GM18858 (cell line): ENCODE results near the gene KIF5A.

Source experiments
- ATAC-seq: cut with Tn5 transposase; IDR thresholded peaks from one replicate; pipeline ENCODE4 v1.9.1; 2021; ENCODE audit not compliant: unreplicated experiment

The KIF5A gene

DNA sequence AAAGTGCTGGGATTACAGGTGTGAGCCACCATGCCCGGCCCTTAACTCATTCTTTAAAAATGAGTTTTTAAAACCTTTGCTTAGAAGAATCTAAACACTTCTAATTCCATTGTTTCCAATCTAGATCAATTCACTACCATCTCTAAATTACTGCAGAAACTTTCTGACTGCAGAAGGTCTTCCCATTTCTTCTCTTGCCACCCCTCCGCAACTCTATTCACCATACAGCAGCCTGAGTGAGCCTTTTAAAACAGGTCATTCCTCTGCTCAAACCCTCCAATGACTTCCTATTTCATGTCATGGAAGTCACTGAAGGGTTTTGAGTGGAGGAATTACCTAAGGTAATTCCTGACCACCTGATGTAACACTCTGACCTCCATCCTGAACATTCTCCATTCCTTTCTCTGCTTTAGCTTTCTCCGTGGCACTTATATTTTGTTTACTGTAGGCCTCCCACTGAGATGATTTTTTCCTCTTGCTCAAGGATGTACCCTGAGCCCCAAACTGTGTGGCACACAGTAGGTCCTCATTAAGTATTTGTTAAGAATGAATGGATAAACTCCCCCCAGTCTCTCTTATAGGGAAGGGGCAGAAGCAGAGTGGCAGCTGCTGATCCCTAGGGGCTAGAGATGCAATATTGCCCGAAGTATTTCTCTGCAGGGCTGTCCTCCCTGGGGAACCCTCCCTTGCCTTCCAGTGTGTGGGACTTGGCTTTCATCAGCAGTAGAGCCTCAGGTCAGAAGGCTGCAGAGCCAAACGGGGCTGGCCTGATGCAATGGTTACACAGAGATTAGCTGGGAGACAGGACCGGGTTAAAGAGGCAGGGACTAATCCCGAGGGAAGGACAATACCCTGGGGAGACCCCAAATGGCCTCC is 30.7 kb upstream of the KIF5A start:
- ATAC-seq = no peak

DNA sequence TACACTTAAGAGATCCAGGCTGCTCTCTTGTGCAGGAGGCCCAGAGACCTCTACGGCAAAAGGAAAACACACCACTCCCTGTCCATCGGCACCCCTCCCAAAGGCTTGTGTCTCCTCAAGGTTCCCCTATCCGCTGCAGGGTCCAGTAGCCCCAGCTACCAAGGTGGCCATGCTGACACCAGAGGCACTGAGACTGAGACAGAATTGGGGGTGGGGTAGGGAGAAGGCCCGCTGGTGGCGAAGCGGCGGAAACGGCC is 30.1 kb upstream of the KIF5A start:
- ATAC-seq = no peak

DNA sequence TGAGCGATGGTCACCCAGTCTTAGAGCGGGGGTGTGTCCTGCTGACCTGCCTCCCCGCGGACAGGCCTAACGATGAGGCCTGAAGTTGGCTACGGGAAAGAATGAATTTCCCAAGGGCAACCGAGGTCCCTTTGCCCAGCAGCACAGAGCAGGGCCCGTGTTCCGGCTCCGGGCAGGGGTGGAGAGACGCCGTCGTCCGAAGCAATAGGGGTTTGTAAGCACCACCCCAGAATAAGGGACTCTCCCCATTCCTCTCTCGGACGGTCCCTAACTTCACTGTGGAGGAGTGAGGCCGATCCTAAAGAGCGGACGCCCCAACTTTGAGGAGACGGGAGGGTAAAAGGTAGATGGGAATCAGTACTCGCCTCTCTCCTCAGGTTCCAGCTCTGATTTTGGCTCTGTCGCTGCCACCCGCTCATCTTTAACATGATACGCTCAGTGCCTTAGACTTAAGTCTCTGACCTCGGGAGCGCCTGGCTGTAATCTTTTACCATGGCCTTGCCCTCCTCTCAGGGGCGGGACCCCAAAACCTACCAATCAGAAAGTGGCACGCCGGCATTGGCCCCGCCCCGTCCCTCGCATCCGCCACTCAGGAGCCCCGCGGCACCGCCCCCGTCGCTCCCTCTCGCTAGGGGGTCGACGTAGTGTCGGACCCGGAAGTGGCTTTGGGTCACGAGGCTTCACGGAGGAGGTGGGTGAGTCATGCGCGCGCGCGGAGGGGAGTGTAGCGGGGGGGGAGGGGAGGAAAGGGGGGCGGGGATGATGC is 29.6 kb upstream of the KIF5A start, which contains the start of gene DDIT3:
DDIT3 (minus strand) TSS at position 462 of the 766 bp plus-strand sequence. CDS start 3,108 bp downstream, outside the sequence.
- ATAC-seq = peak; percentile 54

DNA sequence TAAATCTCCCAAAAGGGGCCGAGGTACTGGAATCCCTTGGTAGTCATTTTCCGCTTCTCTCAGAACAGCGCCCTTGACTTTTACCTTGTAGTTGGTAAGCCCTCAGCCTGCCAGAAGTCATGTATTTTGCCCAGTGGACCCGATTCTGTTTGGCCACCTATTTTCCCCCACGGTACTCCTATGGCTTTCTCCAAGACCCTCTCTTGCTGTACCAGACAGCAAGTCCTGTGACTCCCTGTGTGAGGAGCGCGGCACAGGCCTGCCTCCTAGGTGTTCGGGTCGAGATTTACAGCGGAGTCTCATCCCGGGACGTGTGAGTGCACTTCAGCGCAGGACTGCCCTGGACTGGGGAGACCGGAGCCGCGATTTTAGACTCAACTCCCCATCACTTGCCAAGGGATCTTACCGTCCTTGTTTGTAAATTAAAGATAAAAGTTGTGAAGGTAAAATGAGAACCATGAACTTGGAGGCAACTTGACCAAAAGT is 28.3 kb upstream of the KIF5A start:
- no peak for ATAC-seq

DNA sequence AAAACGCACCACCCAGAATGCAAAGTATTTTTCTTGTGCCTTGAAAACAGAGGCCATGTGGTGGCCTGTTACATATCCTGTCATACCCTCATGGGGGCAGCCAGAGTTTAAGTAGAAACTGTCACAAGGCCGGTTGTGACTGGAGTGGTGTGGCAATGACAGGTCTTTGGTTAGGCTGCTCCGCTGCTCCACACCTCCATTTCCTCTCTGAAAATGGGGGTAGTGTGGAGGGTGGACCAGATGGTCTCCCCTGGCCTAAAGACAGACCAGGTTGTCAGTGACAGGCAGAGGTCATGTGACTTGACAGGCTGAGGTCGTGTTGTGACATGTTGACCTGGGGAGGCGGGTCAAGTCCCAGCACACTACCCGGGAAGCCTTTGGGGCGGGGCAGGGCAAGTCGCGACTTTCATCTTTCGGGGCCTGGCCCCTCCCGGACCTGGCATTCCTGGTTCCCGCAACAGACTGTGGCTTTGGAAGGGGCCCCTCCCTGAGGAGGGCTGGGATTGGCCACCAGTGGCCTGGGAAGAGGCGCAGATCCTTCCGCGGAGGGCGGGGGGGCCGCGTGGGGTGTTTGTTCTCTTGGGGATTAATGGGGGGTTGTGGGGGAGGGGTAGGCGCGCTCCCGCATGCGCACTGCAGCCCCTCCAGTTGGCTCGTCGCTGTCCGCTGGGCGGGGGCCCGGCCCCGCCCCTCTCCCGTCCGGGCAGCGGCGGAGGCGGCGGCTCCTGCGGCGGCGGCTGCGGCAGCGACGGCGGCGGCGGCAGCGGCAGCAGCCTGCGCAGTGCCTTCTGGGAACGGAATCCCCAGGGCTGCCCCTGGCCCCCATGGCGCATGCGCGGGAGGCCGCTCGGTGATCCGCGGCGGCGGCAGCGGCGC is 27.6 kb upstream of the KIF5A start, which contains the start of gene MBD6:
MBD6 (plus strand) TSS at position 814 of the 876 bp plus-strand sequence. CDS start 1,480 bp downstream, outside the sequence.
- peak; percentile 31 for ATAC-seq

DNA sequence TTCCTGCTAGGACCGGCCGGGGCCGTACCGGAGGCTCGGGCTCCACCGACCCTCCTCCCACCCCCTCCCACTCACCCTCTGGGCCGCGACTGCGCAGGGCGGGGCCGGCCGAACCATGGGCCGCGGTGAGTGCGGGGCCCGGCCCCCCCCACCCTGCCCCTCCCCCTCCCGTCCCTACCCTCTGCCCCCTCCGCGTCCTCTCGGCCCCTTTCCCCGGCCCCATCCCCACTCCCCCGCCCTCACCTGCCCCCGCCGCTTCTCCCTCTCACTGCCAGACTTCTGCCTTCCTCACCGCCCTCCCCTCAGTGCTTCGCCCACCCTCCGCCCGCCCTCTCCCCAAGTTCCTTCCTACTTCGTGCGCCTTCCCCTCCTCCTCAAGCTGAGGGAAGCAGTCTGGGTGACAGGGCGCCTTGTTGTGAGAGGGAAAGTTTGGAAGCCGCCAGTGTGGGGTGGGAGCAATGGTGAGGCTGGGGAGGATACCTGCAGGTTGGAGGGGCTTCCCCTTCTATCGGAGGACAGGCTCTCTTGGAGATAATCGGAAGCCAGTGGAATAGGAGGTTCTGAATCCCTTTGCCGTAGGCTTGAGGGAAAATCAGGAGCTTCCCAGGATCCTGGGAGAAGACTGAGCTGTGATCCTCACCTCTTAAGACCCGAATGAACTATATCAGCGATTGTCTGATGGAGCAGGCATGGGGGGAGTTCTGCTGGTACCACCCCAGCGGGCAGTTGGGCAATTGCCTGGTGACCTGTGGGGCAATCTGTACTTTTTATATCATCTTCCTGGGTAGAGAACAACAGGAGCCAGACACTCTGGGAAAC is 26.7 kb upstream of the KIF5A start:
- ATAC-seq = no peak

DNA sequence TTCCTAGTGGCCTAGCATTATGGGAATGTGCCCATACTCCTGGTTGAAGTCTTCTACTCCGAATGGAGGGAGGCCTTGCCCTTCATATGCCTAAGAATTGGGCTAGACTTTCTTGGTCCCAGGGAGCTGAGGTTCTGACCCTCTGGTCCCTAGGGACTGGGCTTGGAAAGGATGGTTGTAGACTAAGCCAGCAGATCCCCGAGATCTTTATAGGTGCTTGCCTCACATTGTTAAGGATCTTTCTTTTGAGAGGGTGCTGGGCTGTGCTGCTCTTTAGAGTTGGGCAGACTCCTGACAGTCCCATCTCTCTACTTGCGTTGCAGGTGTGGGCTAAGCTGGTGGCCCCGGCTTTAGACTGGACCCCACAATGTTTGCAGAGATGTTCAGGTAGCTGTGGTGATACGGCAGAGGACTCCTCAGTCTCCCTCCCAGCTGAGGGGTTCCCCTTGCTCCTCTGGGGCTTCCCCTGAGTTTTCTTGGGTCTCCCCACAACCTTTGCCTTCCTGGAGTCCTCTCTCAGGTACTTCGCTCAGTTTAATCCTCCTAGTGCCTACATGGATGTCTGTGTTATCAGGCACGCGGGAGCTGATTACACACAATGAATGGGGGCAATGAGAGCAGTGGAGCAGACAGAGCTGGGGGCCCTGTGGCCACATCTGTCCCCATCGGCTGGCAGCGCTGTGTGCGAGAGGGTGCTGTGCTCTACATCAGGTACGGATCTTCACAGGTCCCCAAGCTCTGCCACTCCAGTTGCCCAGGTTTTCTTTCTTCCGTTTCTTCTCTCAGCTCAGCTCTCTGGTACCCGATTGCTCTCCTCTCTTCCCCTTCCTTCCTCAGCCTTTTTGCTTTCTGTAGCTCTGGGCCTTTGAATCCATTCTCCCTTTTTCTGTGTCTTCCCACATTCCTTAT is 25.9 kb upstream of the KIF5A start:
- ATAC-seq = no peak

DNA sequence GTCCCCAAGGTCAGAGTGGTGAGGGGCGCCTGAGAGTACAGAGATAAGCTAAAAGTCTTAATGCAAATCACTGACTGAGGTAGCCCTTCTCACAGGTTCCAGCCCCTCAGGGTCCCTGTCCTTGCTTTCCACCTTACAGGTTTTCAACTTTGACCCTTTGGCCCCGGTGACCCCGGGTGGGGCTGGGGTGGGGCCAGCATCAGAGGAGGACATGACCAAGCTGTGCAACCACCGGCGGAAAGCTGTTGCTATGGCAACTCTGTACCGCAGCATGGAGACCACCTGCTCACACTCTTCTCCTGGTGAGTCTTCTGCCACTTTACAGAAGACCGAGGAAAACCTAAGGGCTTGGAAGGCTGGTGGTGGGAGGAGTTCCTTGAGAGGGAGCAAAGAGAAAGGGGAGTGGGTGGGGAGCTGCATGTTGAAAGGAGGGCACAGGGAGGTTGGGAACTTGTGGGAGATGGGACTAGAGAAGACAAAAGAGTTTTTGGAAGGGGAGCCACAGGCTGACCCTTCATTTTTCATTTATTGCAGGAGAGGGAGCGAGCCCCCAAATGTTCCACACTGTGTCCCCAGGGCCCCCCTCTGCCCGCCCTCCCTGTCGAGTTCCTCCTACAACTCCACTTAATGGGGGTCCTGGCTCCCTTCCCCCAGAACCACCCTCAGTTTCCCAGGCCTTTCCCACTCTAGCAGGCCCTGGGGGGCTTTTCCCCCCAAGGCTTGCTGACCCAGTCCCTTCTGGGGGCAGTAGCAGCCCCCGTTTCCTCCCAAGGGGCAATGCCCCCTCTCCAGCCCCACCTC is 24.8 kb upstream of the KIF5A start:
- no peak for ATAC-seq

DNA sequence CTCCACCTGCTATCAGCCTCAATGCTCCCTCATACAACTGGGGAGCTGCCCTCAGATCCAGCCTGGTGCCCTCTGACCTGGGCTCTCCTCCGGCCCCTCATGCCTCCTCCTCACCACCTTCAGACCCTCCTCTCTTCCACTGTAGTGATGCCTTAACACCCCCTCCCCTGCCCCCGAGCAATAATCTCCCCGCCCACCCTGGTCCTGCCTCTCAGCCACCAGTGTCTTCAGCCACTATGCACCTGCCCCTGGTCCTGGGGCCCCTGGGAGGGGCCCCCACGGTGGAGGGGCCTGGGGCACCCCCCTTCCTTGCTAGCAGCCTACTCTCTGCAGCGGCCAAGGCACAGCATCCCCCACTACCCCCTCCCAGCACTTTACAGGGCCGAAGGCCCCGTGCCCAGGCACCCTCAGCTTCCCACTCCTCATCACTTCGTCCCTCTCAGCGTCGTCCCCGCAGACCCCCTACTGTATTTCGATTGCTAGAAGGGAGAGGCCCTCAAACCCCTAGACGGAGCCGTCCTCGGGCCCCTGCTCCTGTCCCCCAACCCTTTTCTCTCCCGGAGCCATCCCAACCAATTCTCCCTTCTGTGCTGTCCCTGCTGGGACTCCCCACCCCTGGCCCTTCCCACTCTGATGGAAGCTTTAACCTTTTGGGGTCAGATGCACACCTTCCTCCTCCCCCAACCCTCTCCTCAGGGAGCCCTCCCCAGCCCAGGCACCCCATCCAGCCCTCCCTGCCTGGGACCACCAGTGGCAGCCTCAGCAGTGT is 24.0 kb upstream of the KIF5A start:
- ATAC-seq = no peak

DNA sequence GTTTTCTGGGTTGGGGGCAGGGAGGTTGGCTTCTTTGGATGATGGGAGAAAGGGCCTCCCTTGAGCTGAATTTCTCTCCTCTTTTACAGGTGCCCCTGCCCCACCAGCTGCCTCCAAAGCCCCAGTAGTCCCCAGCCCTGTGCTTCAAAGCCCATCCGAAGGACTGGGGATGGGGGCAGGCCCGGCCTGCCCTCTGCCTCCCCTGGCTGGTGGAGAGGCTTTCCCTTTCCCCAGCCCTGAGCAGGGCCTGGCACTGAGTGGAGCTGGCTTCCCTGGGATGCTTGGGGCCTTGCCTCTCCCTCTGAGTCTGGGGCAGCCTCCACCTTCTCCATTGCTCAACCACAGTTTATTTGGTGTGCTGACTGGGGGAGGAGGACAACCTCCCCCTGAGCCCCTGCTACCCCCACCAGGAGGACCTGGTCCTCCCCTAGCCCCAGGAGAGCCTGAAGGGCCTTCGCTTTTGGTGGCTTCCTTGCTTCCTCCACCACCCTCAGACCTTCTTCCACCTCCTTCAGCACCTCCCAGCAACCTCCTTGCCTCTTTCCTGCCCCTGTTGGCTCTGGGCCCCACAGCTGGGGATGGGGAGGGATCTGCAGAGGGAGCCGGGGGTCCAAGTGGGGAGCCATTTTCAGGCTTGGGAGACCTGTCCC is 23.2 kb upstream of the KIF5A start:
- ATAC-seq = no peak

DNA sequence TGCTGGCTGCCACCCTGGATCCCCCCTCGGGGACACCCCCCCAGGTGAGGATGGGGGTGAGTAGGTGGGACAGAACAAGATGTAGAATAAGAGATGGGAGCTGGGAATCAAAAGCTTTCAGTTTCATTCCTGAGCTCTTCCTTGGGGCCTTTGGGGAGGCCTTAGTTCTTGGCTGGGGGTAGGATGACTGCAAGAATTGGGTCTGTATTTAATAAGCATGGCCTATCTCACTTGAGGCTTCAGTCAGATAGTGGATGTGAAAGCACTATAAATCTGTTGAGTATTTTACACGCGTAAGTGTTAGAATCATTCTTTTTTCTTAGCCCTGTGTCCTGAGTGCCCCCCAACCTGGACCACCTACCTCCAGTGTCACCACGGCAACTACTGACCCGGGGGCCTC is 22.7 kb upstream of the KIF5A start:
- ATAC-seq = no peak

DNA sequence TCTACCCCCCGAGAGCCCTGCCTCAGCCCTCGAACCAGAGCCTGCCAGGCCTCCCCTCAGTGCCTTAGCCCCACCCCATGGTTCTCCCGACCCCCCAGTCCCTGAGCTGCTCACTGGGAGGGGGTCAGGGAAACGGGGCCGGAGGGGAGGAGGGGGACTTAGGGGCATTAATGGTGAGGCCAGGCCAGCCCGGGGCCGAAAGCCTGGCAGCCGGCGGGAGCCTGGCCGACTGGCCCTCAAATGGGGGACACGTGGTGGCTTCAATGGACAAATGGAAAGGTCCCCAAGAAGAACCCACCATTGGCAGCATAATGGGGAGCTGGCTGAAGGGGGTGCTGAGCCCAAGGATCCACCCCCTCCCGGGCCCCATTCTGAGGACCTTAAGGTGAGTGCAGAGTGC is 21.7 kb upstream of the KIF5A start:
- ATAC-seq = no peak

DNA sequence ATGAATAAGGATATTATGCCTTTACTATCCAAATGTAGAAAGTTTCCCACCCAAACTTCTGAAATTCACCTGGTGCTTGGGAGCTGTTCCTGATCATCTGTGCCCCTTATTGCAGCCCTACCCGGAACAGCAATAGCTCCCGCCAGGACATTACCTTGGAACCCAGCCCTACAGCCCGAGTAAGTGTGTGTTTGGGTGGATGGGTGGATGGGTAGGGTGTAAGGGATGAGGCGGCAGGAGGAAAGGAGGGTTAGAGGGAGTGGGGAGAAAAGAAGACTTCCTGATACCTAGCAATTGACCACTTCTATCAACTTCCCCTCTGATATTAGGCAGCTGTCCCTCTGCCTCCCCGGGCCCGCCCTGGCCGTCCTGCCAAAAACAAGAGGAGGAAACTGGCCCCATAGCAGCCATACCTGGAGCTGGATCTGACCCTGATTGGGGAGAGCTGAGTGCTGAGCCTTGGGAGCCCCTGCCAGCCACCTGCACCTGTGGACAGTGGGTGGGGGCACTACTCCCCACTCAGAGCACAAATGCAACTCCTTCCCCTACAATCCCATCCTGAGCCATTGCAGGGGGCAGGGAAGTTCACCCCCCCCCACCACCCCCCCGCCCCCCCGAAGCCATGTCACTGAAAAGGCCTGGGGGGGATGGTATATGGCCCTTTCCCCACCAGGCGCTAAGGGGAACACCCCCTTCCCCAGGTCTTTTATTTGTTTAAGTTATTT is 20.9 kb upstream of the KIF5A start:
- ATAC-seq = no peak

DNA sequence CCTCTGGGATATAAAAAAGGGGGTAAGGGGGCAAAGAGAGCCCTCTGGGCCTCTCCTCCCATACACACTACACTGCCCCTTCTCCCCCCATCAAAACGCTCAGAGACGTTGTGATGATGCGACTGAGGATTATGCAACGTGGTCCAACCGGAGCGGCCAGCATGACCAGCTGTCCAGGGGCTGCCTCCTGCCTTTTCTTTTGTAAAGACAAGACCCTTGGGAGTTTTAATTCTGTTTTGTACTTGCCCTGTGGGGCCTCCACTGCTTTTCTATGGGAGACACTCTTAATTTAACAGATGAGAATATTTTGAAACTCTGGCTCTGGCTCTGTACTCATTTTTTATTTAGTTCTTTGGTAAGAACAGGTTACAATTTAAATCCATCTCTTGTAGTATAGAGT is 20.0 kb upstream of the KIF5A start:
- no peak for ATAC-seq

DNA sequence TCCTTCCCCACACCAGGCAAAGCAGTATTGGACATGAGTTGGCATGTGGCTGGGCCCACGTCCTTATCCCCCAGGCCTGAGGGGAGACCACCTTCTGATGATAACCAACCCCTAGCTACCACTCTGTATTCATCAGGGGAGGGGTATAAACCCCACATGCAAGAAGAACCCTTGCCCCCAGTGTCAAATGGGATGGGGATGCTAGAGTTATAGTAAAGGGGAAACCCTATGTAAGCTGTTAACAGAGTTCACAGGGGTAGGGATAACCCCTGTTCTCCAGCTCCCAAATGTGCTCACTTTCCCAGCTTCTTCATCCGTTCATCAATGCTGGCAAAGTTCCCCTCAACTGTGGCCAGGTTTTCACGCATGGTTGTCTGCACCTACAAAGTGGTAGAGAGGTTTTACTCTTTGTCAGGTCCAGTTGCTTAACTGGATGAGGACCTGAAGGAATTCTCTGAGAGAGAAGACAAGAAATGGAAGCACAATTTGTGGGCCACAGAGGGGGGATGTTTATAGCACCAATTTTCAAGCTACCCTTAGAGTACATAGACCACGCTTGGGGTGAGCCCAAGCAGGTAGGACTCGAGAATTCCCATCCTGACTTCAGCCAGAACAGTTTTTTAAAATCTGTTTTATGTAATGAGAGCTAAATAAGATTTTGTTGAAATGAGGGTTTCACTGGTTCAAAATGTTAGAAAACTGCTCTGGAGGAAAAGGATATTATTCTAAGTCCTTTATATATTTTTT is 19.3 kb upstream of the KIF5A start:
- ATAC-seq = no peak

DNA sequence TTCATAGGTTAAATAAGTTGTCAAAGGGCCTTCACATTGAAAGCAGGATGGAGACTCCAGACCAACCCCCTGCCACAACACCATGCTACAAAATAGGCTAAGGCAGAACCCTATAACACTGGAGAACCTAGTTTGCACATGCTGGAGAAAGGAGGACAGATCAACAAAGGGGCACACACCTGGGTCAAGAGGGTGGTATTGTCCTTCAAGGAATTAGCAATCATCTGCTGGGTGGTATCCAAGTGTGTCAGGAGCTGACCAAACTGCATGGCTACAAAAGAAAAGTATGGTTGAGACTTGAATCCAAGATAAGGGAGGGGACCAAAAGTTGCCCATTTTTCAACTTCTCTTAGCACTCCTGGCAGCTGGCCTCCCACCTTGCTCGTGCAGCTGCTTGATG is 18.0 kb upstream of the KIF5A start:
- ATAC-seq = no peak
